ENCODE measurements around the gene DDX54.
"Not testable (repeated sequence)": the region's sequence is repeated elsewhere in the genome, so short reads cannot be mapped to it uniquely, and the experiment has no call there.

DDX54 gene

DNA sequence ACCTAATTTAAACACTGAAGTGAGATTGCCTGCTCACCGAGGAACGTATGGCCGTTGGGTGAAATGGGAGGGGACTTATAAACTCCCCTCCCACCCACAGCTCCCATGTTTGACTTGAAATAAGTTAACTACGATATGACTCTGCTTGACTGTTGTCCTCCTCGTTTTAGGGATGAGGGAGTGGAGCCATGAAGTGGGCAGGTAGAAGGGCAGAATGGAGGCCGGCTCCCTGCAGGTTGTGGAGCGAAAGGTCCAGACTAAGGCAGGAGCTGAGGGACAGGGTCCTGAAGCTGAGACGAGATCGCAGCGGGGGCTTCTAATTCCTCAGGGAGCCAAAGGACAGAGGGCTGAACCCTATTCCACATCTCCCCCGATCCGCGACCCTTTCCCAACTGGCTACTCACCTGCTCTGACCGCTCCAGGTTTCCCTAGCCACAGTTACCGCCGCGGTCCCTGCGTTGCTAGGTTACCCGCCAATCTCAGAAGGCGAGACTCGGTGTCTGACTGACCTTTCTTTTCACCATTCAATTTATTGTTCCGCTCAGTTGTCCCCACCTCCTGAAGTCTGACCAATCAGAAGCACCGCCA is 35.4 kb upstream of the DDX54 start:
- no peak for DNase-seq (ENCODE audit: low spot score)

DNA sequence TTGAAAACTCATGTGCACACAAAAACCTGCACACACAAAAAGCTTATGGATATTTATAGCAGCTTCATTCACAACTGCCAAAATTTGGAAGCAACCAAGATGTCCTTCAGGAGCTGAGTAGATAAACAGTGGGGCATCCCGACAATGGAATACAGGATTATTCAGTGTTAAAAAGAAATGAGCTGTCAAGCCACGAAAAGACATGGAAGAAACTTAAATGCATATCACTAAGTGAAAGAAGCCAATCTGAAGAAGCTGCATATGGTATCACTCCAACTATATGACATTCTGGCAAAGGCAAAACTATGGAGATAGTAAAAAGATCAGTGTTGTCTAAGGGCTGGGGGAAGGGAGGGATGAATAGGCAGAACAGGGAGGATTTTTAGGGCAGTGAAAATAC is 30.7 kb upstream of the DDX54 start:
- DNase-seq (ENCODE audit: low spot score), result no peak

GRCh38 chr12:113214895-113215400 is 29.7 kb upstream of the DDX54 start:
- peak; percentile 88 for DNase-seq (ENCODE audit: low spot score)

DNA sequence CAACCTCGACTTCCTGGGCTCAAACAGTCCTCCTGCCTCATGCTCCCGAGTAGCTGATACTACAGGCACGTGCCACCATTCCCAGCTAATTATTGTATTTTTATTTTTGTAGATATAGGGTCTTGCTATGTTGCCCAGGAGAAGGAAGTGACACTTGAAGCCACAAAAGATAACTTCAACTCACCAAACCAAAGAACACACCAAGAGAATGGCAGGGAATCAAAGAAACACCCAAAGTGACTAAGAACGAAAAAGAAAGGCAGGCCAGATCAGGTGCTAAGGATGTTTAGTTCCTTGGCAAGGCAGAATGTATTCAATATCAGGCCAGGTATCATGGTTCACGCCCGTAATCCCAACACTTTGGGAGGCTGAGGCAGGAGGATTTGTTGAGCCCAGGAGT is 25.9 kb upstream of the DDX54 start:
- DNase-seq (ENCODE audit: low spot score), result no peak

DNA sequence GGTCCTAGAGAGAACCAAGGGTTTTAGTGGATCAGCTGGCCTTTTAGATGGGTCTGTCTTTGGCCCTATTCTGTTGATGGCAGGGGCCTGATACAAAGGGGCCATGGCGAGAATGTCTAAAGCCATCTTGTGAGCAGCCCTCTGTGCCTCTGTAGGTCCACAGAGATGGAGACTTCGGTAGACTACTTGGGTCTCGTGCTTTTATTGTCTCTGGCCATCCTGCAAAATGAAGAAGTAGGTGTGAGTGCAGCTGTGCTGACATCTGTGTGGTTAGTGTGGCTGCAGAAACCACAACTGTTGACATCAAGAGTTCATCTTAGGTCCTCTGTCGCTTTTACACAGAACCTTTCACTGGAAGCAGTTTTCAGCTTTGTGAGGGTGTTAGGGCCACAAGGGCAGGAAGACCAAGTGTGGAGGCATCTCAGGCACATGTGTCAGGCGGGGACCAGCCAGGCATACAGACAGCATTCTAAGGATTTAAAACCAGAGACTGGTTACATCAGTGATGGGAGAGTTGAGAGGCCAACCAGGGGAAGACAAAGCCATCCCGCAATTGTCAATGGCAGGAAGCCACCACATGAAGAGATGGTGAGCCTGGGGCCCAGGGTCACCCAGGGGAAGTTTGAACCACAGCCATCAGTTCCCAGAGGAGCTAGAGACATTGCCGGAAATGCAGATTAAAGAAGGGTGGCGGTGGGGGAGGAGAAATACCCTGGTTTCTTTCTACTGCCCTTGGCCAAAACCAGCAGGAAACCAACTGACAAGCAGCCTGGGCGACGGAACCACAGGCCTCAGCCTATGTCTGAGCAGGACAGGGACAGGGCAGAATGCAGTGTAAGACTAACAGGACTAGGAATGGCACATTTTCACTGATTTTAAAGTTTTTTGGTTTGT is 23.0 kb upstream of the DDX54 start:
- DNase-seq (ENCODE audit: low spot score), result no peak

- DNase-seq (ENCODE audit: low spot score), result no peak
Measured at GRCh38 chr12:113207613-113208040, 22.3 kb upstream of the DDX54 start.

GRCh38 chr12:113206802-113207201 is 21.5 kb upstream of the DDX54 start:
- DNase-seq (ENCODE audit: low spot score), result not testable (repeated sequence)

- DNase-seq (ENCODE audit: low spot score), result no peak
Measured at GRCh38 chr12:113204804-113205203, 19.5 kb upstream of the DDX54 start.

- no peak for DNase-seq (ENCODE audit: low spot score)
Measured at GRCh38 chr12:113203852-113204760, 18.8 kb upstream of the DDX54 start.

GRCh38 chr12:113202300-113203075 is 17.2 kb upstream of the DDX54 start:
- no peak for DNase-seq (ENCODE audit: low spot score)

- no peak for DNase-seq (ENCODE audit: low spot score)
Measured at GRCh38 chr12:113201187-113202177, 16.2 kb upstream of the DDX54 start.

DNA sequence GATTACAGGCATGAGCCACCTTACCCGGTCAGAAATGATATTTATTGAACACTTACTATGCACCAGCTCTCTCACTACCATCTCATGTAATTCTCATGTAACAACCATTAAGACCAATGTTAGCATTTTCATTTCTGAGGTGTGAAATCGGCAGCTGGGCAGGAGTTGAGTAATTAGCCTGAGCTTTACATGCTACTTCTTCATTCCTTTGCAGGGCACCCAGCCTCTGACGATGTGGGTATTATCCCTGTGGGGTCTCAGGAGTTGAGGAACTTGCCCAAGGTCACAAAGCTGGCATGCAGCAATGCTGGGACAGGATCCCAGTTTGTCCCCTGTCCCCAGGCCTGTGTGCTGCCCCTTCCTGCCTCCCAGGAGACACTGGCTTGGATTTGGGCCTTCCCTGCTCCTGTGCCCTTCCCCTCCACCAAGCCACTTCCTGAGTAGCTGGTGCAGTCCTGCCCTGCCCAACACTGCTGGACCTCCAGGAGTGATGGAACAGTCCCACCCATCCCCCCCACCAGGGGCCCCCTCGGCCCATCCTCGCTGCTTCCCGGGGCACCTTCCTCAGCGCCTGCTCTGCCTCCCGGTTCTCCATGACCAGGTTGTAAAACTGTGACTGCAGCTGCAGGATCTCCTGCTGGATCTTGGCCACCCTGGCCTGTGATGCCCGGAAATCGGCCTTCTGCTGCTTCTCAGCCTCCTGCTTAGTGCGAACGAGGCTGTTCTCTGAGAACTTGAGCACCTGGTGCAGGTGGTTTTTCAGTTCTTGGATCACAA is 14.9 kb upstream of the DDX54 start:
- no peak for DNase-seq (ENCODE audit: low spot score)

GRCh38 chr12:113198296-113198695 is 13.0 kb upstream of the DDX54 start:
- no peak for DNase-seq (ENCODE audit: low spot score)

GRCh38 chr12:113197518-113198077 is 12.3 kb upstream of the DDX54 start:
- no peak for DNase-seq (ENCODE audit: low spot score)

DNA sequence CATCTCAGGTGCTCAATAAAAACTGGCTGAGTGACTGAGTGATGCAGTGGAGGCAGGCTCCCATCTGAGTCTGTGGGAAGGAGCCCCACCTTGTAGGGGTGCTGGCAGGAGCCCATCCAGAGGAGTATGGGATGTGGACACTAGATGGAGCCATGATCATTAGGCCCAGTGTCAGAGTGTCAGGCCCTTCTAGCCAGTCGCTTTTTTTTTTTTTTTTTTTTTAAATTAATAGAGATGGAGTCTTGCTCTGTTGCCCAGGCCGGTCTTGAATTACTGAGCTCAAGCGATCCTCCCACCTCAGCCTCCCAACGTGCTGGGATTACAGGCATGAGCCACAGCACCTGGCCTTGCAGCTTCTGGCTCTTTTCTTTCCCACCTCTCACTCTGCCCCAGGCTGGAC is 11.7 kb upstream of the DDX54 start:
- DNase-seq (ENCODE audit: low spot score), result peak; percentile 92

DNA sequence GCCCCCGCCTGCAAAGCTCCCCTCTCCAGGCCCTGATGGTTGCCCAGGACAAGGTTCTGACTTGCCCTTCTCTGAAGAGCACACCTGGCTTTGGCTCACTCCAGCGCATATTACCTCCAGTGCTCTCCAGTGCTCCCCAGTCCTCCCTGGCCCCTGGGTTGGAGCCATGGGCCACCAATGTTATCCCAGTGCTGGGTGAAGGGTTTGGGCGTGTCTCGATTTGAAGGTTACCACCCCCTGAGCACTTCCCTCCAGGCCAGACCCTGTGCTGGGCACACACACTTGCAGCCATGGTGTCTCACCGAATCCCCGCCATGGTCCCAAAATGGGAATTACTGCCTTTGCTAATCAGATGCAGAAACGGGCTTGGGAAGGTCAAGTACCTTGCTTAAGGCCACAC is 11.3 kb upstream of the DDX54 start:
- no peak for DNase-seq (ENCODE audit: low spot score)

DNA sequence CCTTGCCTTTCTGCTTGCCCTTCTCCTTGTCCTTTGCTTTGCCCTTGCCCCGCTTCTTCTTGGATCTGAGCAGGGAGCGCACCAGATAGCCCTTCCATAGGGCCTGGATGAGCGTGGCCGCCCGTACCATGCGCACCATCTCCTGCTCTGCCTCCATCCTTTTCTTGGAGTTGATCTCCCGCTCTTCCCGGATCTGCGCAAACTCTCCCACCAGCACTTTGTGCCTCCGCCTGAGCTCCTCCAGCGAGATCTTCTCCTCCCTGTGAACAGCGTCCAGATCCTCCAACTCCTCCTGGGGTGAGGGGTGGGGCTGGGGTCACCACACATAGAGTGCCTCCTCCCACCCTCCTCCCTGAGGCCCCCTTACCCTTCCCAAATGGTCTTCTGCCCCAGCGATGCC is 10.3 kb upstream of the DDX54 start:
- no peak for DNase-seq (ENCODE audit: low spot score)

DNA sequence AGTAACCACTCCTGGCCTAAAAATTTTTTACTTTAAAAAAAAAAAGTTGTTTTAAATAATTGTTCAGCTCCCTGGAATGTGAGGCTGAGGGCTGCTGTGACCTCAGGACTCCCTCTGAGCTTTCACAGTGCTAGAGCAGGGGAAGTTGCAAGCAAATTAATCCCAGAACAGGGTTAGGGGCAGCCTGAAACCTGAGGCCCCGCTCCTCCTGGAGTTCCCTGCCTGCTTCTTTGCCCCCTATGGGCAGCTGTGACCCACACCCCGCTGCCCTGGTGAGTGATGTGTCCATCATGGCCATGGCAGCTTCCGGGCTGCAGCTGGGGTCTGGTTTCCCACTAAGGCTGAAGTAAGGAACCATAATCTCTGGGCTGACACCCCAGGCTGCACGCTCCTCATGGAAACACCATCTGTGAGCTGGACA is 9.7 kb upstream of the DDX54 start:
- peak; percentile 72 for DNase-seq (ENCODE audit: low spot score)

GRCh38 chr12:113191227-113191626 is 5.9 kb upstream of the DDX54 start:
- no peak for DNase-seq (ENCODE audit: low spot score)
